WERI-Rb-1 (cell line): Measurements from ENCODE around the gene VEGFB.

Experiments used
- DNase-seq: peaks from one replicate; pipeline ENCODE4 v3.0.0-alpha.2; 2020
- H3K27ac ChIP-seq: fragments of 250-450 bp; sonication (Bioruptor Pico); 2 replicates; pipeline ENCODE4 v1.5.1; 2020; ENCODE audit warnings: mild to moderate bottlenecking, moderate library complexity
- H3K27me3 ChIP-seq: fragments of 250-450 bp; sonication (Bioruptor Pico); 2 replicates; pipeline ENCODE4 v1.5.1; 2021; ENCODE audit warnings: mild to moderate bottlenecking, low read depth, moderate library complexity; ENCODE audit not compliant: insufficient read depth, severe bottlenecking
- H3K36me3 ChIP-seq: fragments of 250-450 bp; sonication (Bioruptor Pico); 2 replicates; pipeline ENCODE4 v1.5.1; 2020; ENCODE audit warnings: mild to moderate bottlenecking, moderate library complexity
- H3K4me3 ChIP-seq: 2 replicates; pipeline ENCODE4 v1.5.1; 2011; ENCODE audit warnings: low read depth, mild to moderate bottlenecking, control low read depth, low read length
- H3K9me3 ChIP-seq: fragments of 250-450 bp; sonication (Bioruptor Pico); 2 replicates; pipeline ENCODE4 v1.5.1; 2021; ENCODE audit warnings: mild to moderate bottlenecking, moderate library complexity; ENCODE audit not compliant: severe bottlenecking
- CTCF ChIP-seq: IDR thresholded peaks from 2 replicates; pipeline ENCODE4 v1.5.1; 2011; ENCODE audit warnings: low read depth, mild to moderate bottlenecking, control low read depth, inconsistent platforms, low read length

The VEGFB gene

GRCh38 chr11:64281957-64282770 lies 47.8 kb downstream of the VEGFB start:
- no peak for DNase-seq
- Histone ChIP-seq H3K9me3 (no peaks in the 10 kb centered on the region), H3K4me3 (no peak overlapping the region), H3K27ac (no peak overlapping the region), H3K27me3 (no peaks in the 10 kb centered on the region), H3K36me3 (peaks cover 47% of the 10 kb centered on the region)
- TF ChIP-seq CTCF, result no peak

- DNase-seq, result no peak
- Histone ChIP-seq H3K4me3 (no peak overlapping the region), H3K27ac (peak overlapping the region; percentile 56; the same call in 1 of the 2 replicates), H3K36me3 (peaks cover 39% of the 10 kb centered on the region), H3K9me3 (no peaks in the 10 kb centered on the region), H3K27me3 (no peaks in the 10 kb centered on the region)
- TF ChIP-seq CTCF, result no peak
These were observed 48.7 kb downstream of the VEGFB start for GRCh38 chr11:64283092-64283491.

GRCh38 chr11:64284048-64284961 lies 49.9 kb downstream of the VEGFB start, which contains the start of gene BAD:
BAD (minus strand) TSS chr11:64284665; CDS start chr11:64284368, 297 bp downstream.
- Histone ChIP-seq H3K4me3 (peak within 1 kb of the TSS; percentile 96), H3K27me3 (no peaks in the 10 kb centered on the region), H3K27ac (peak within 1 kb of the TSS; percentile 91), H3K9me3 (no peaks in the 10 kb centered on the region), H3K36me3 (peaks cover 30% of the 10 kb centered on the region)
- no peak for TF ChIP-seq CTCF
- peak; percentile 95 for DNase-seq

- no peaks in the 10 kb centered on the region for H3K9me3 ChIP-seq
- H3K27me3 ChIP-seq, result no peaks in the 10 kb centered on the region
- H3K36me3 ChIP-seq, result peaks cover 29% of the 10 kb centered on the region
- H3K27ac ChIP-seq, result peak within 1 kb of the TSS; percentile 91
- no peak for TF ChIP-seq CTCF
- H3K4me3 ChIP-seq, result peak within 1 kb of the TSS; percentile 96
- DNase-seq, result peak; percentile 83
These were observed 50.8 kb downstream of the VEGFB start, which contains the start of gene GPR137 for GRCh38 chr11:64284962-64285884. GPR137 (plus strand) TSS chr11:64285848; CDS start chr11:64286525, 677 bp downstream.
